GM21529 (cell line): ENCODE results near the gene MRPL17.
"Not testable (repeated sequence)": the region's sequence is repeated elsewhere in the genome, so short reads cannot be mapped to it uniquely, and the experiment has no call there.

ENCODE experiments used
- ATAC-seq: cut with Tn5 transposase; IDR thresholded peaks from one replicate; pipeline ENCODE4 v1.9.1; 2021; ENCODE audit not compliant: unreplicated experiment

Gene MRPL17

DNA sequence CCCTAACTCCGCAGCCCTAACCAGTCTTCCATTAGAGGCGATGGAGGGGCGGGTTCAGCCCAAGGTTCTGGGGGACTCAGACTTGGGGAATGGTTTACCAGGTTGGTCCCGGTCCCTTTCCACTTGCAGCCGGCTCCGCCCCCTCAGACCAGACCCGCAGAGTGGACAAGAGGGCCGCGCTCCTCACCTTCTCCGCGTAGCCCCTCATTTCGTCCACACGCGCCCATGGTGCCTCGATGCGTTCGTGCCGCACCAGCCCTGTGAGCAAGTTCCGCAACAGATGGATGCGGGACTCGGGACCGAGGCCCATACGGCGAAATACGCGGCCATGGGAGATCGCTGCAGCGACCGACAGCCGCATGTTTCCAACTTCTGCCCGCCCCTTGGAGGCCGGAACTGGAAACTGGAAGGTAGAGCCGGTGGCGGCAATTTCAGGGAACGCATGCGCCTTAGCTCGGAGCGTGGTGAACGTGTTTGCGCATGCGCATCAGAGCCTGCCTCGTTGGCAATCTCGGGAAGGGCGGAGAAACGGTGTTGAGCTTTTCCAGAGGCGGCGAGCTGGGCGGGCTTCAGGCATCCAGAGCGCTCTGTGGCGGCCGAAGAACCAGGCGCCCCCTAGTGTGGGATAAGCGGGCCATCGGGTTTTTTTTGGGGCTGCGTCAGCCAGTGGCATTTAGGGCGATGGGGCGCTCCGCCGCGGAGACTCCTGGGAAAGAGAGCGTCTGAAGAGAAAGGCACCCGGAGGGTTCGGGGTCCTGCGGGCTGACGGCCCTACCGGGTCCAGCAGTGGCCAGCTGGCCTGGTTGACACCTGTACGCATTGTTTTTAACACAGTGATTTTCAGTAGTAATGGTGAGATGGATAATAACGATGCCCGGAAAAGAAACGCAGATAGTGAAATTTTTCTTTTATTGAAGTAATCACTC, at the start of gene MRPL17:
TSS of gene MRPL17 (minus strand) at position 405 of the 926 bp plus-strand sequence. CDS start at position 361, 44 bp downstream.
- ATAC-seq = peak; percentile 94

DNA sequence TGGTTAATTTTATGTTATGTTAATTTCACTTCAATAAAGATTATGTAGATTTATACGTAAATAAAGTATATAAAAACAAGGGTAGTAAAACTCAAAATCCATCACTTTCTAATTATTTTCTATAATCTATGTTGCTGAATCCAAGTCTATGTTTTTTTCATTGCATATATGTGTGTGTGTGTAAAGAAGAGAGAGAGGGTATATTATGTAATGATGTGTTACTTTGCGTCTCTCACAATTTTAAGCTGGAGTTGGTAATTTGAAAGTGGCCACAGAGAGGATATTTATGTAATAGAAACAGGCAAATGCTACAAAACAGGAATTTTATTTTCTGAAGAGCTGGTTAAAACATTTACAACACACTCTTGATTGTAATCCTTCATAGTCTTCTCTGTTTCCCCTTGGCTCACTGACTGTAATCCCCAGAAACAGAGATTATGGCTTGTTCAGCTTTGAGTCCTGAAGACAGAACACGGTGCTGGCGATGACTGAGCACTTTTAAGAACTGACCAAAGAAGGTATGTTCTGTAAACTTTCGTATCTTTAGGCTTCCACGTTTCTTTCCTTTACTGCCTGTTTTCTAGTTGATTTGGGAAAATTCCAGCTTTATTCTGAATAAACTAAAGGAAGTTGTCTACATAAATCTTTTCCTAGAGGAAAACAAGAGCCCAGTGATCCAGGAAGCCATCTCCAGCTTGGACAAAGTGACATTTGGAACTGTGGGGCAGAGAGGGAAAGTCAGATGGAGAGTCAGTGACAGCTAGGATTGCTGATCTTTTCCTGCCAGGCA, 45.0 kb upstream of the MRPL17 start:
- no peak for ATAC-seq

- ATAC-seq = no peak
Observed at GRCh38 chr11:6725386-6725896, 42.3 kb upstream of the MRPL17 start.

DNA sequence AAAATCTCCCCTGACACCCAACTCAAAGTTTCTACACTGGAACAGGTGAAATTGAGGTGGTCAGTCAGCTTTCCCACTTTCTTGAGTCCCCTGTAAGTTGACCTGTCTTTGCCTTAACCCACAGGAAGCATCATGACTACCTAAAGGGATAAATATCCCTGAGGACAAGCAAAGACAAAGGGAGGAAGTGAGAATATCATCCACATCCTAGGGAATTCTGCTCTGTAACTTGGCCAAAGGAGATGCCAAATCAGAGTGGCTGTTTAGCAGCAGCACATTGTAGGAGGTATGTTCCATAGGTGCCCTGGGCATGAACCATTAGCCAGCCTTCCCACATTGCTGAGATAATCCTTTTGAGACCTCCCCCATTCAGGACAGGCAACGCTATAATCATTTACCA, 40.9 kb upstream of the MRPL17 start:
- no peak for ATAC-seq

DNA sequence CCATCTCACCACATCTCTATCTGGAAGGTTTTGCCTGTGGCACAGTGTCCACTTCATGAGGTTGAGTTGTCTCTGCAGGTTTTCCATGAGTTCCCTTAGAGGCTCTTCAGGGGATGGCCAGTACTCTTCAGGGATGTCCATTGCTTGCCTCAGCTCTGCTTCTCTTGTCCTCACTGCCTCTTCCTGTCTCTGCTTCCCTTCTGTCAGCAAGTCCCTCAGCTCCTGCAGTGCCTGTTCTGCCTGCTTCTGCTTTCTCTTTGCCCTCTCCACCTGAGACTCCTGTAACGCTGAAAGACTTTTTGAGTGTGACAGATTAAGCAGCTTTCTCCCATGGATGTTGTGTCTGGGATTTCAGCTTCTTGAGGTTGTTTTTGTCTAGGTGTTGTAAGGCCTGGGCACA, 38.2 kb upstream of the MRPL17 start:
- ATAC-seq = no peak

DNA sequence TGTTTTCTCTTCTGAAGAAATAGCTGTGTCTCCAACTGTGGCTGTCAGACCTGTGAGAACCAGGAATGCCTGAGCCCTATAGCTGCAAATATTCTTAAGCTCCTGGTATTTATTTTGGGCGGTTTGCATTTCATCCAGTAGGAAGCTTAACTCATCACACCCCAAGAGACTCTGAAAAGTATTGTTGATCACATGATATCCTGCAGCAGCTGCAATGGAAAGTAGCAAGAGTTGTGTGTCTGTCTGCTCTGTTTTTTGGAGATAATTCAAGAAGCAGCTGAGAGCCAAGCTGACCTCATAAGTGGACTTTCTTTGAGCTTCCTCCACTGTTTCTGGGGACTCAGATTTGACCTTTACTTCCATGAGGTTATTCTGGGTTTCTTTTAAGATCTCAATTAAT, 36.4 kb upstream of the MRPL17 start:
- ATAC-seq = no peak

- no peak for ATAC-seq
Observed at GRCh38 chr11:6717426-6717825, 34.3 kb upstream of the MRPL17 start.

GRCh38 chr11:6711552-6711951, 28.4 kb upstream of the MRPL17 start:
- ATAC-seq = not testable (repeated sequence)

- ATAC-seq = no peak
Observed at GRCh38 chr11:6708876-6709275, 25.7 kb upstream of the MRPL17 start.

DNA sequence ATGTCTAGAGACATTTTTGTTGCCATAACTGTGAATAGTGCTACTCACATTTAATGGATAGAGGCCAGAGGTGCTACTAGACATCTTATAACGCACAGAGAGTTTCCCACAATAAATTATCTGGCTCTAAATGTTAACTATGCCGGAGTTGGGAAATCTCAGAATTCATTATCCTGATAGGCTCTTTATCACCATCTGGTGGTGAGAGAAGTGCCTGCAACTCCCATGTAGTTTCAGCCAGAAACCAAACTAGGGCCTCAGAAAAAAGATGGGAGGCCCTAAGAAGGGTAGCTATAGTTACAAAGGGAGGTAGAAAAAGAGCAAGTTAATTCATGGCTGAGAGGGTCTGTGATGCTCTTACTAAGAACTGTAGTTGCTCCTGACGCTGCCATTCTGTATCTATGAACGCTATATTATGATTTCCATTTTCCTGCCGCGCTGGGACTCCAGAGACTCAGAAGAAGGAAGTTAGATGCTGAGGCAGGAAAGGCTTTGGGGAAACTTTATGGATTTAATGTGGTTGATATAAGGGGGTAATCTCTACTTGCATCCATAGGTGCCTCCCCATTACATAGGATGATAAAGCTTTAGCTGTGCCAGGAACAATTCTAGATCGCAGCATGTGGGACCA, 22.9 kb upstream of the MRPL17 start:
- peak; percentile 73 for ATAC-seq

- no peak for ATAC-seq
Observed at GRCh38 chr11:6703247-6704063, 20.3 kb upstream of the MRPL17 start.

DNA sequence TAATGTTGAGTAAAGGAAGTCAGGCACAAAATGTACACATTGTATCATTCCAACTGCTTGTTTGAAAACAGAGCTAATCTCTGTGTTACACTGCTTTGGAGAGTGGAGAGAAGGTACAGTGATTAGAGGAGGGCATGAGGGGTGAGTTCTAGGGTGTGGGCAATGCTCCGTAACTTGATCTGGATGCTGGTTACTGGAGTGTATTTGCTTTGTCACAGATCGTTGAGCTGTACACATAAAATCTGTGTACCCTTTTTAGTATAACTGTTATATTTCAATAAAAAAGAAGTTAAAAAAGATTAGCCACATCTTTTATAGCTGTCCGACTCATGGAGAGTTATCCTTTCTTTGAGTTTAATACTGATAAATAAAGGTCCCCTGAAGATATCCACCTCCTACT, 18.8 kb upstream of the MRPL17 start:
- not testable (repeated sequence) for ATAC-seq

- no peak for ATAC-seq
Observed at GRCh38 chr11:6695377-6695776, 12.2 kb upstream of the MRPL17 start.

GRCh38 chr11:6694229-6694535, 11.0 kb upstream of the MRPL17 start:
- ATAC-seq = no peak

GRCh38 chr11:6693342-6694228, 10.4 kb upstream of the MRPL17 start:
- no peak for ATAC-seq

DNA sequence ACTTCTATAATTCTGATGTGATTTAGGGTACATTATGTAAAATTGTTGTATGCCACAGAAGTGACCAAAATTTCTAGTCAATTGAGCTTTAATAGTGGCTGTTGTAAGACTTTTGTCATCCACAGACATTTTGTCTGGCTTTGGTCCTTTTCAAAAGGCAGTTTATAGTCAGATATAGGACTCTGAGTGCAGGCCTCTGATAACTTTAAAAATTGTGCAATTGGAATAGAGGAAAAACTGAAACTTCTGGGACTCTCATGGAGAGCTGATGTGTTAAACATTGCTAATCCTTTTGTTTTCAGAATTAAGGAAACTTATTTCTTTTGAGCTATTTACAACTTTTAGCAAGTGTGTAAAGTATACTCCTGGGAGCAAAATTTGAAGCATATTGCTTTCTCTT, 9.0 kb upstream of the MRPL17 start:
- ATAC-seq = no peak

- not testable (repeated sequence) for ATAC-seq
Observed at GRCh38 chr11:6690431-6691132, 7.4 kb upstream of the MRPL17 start.

DNA sequence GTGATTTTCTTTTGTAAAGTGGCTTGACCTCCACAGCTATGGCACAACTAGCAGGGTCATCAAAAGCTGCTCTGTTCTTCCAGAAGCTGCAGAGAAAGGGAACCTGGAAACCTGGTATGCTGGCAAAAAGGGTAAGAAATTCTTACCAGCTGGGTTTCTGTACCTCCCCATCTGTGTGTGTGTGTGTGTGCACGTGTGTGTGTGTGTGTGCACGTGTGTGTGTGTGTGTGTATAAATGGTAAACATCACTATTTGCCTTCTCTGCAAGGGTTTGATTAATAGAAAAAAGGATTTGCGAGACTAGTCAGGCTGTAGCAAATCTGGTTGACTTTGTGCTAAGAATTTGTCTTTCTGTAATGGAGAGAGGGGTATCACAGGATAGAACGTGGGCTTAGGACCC, 4.7 kb upstream of the MRPL17 start:
- no peak for ATAC-seq

DNA sequence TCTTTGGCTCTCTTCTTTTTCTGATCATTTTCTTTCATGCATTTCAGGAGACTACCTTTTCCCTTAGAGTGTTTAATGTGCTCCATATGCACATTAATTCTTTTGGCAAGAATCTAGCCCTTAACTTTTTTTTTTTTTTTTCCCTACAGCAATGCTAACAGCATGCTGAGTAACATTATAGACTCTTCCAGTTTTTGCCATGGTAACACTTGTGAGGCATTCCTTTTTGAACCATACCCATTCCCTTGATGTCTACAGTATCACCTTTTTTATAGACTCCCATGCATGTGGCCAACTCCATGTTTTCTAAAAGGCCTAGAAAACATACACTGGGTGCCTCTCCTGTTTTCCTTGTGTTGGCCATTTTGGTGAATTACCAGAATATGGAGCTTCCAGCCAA, 2.9 kb upstream of the MRPL17 start:
- no peak for ATAC-seq
